GM12878 (cell line): Measurements from ENCODE around the gene TMEM109. TPM values are rescaled to one million over a fixed set of nuclear protein-coding genes. Genes with fewer than 3 reads are reported as not detected.

ENCODE experiments used
- ATAC-seq: fragments of 200-7000 bp; cut with Tn5 transposase; 3 replicates; pipeline ENCODE4 v1.9.1; 2020; ENCODE audit warnings: mild to moderate bottlenecking, moderate library complexity
- BruUV-seq: library from RNA; stranded (reverse); fragments of 400-500 nt; replicated peaks from 2 replicates; lab custom pipeline; 2021; lab: Mats Ljungman, UMichigan
- CTCF ChIA-PET: fragments of 300-600 bp; sonication (Branson Sonifier 250); formaldehyde crosslinking; extraction: SDS; loops from one replicate; lab custom pipeline; 2021; ENCODE audit warnings: inconsistent platforms; lab: Yijun Ruan, JAX
- POLR2A ChIA-PET: fragments of 350-600 bp; formaldehyde crosslinking; extraction: SDS; loops from one replicate; lab custom pipeline; 2021; ENCODE audit warnings: inconsistent platforms; lab: Charles Lee
- RAD21 ChIA-PET: fragments of 300-600 bp; sonication (Branson Sonifier 250); formaldehyde crosslinking; loops from one replicate; lab custom pipeline; 2023; ENCODE audit warnings: antibody characterized with exemption; ENCODE audit not compliant: unreplicated experiment; lab: Charles Lee
- SMC1A ChIA-PET: fragments of 300-600 bp; sonication (Branson Sonifier 250); formaldehyde crosslinking; loops from one replicate; lab custom pipeline; 2023; ENCODE audit not compliant: unreplicated experiment, uncharacterized antibody; lab: Charles Lee
- DNase-seq: peaks from one replicate; pipeline ENCODE4 v3.0.0-alpha.2; 2011; ENCODE audit warnings: low read depth, low spot score
- FAIRE-seq: peaks from 3 replicates; lab custom pipeline; 2011; peaks lifted over from hg19 to GRCh38; lab: Jason Lieb, UNC
- H2AFZ ChIP-seq: 2 replicates; pipeline ENCODE4 v1.6.0; 2011; ENCODE audit warnings: low read depth, low read length, control low read depth; ENCODE audit not compliant: control insufficient read depth
- H3K27ac ChIP-seq: 2 replicates; pipeline ENCODE4 v1.5.1; 2011; ENCODE audit warnings: control low read depth; ENCODE audit not compliant: control insufficient read depth, insufficient read depth
- H3K27me3 ChIP-seq, 2 experiments: replicated peaks in 1 of 2; 2 replicates each; pipeline versions ENCODE4 v1.6.0 to v1.6.1; 2011; ENCODE audit warnings: low read length in 1 of 2; ENCODE audit not compliant: control insufficient read depth in 2 of 2, insufficient read depth in 2 of 2
- H3K36me3 ChIP-seq, 2 experiments: 2 replicates each; pipeline ENCODE4 v1.5.1; 2011; ENCODE audit warnings: low read length in 1 of 2; ENCODE audit not compliant: control insufficient read depth in 2 of 2, insufficient read depth in 2 of 2
- H3K4me1 ChIP-seq: 2 replicates; pipeline ENCODE4 v1.6.1; 2011; ENCODE audit warnings: mild to moderate bottlenecking, low read length, moderate library complexity, mixed read lengths; ENCODE audit not compliant: control insufficient read depth, insufficient read depth
- H3K4me2 ChIP-seq: 2 replicates; pipeline ENCODE4 v1.6.0; 2011; ENCODE audit warnings: control low read depth; ENCODE audit not compliant: control insufficient read depth, insufficient read depth
- H3K4me3 ChIP-seq: fragments of 200-600 bp; sonication (generic); 2 replicates; pipeline ENCODE4 v1.5.1; 2016
- H3K79me2 ChIP-seq: 2 replicates; pipeline ENCODE4 v1.6.0; 2011; ENCODE audit warnings: low read length; ENCODE audit not compliant: control insufficient read depth, insufficient read depth
- H3K9ac ChIP-seq: 2 replicates; pipeline ENCODE4 v1.8.0; 2011; ENCODE audit warnings: low read length, control low read depth, mixed read lengths; ENCODE audit not compliant: control insufficient read depth, insufficient read depth
- H3K9me3 ChIP-seq: replicated peaks from 3 replicates; pipeline ENCODE4 v1.5.1; 2011; ENCODE audit warnings: mild to moderate bottlenecking, low read length; ENCODE audit not compliant: control insufficient read depth, insufficient read depth
- H4K20me1 ChIP-seq: 2 replicates; pipeline ENCODE4 v1.6.0; 2011; ENCODE audit not compliant: control insufficient read depth, insufficient read depth
- BHLHE40 ChIP-seq, 2 experiments: fragments of 450-650 bp in 1 of 2; IDR thresholded peaks; 2 replicates each; pipeline ENCODE4 v1.6.1; 2011 to 2017; ENCODE audit warnings: low read depth in 2 of 2, borderline replicate concordance in 1 of 2, improper control_type of control experiment in 1 of 2, low read length in 1 of 2, mild to moderate bottlenecking in 1 of 2
- CBX5 ChIP-seq: sonication (generic); IDR thresholded peaks from 2 replicates; pipeline ENCODE4 v1.6.1; 2016; ENCODE audit warnings: low read depth, moderate library complexity, mild to moderate bottlenecking, inconsistent platforms
- EED ChIP-seq: sonication (generic); IDR thresholded peaks from 2 replicates; pipeline ENCODE4 v1.6.1; 2016; ENCODE audit warnings: antibody characterized with exemption, low read depth
- NFYA ChIP-seq: IDR thresholded peaks from 2 replicates; pipeline ENCODE4 v1.6.1; 2011; ENCODE audit warnings: low read depth, mild to moderate bottlenecking, low read length, improper control_type of control experiment, borderline replicate concordance
- NFYB ChIP-seq: IDR thresholded peaks from 2 replicates; pipeline ENCODE4 v1.6.1; 2011; ENCODE audit warnings: low read depth, mild to moderate bottlenecking, low read length, improper control_type of control experiment, moderate library complexity; ENCODE audit not compliant: insufficient read depth
- PAX5 ChIP-seq: IDR thresholded peaks from 2 replicates; pipeline ENCODE4 v1.6.1; 2011; ENCODE audit warnings: low read depth, low read length, borderline replicate concordance
- RAD21 ChIP-seq: IDR thresholded peaks from 2 replicates; pipeline ENCODE4 v1.6.1; 2011; ENCODE audit warnings: mild to moderate bottlenecking, low read depth, low read length, moderate library complexity; ENCODE audit not compliant: insufficient read depth
- RFX5 ChIP-seq: IDR thresholded peaks from 2 replicates; pipeline ENCODE4 v1.6.1; 2011; ENCODE audit warnings: low read depth, low read length, improper control_type of control experiment
- SMAD1 ChIP-seq: fragments of 450-650 bp; IDR thresholded peaks from 2 replicates; pipeline ENCODE4 v1.6.1; 2018; ENCODE audit warnings: mild to moderate bottlenecking, low read depth; ENCODE audit not compliant: partially characterized antibody
- TCF12 ChIP-seq: IDR thresholded peaks from 2 replicates; pipeline ENCODE4 v1.6.1; 2011; ENCODE audit warnings: low read depth, mild to moderate bottlenecking, low read length
- ZBED1 ChIP-seq: IDR thresholded peaks from 2 replicates; pipeline ENCODE4 v1.6.1; 2016; ENCODE audit warnings: borderline replicate concordance
- WGBS: methylation state at CpG from one replicate; pipeline ENCODE4 v1.1.6; 2016; ENCODE audit warnings: low lambda C conversion rate; ENCODE audit not compliant: insufficient replicate concordance, insufficient coverage; ENCODE audit errors: missing lambda C conversion rate; 5-methylcytosine and 5-hydroxymethylcytosine counted together
- in situ Hi-C: fragments of 300-500 bp; cut with MboI; formaldehyde crosslinking; loops from 9 replicates; pipeline ENCODE4 v1.14.3; 2018; ENCODE audit warnings: mixed read lengths
- intact Hi-C: fragments of 100-400 bp; cut with micrococcal nuclease; formaldehyde crosslinking; loops from one replicate; pipeline ENCODE4 v1.14.2; 2022; ENCODE audit not compliant: unreplicated experiment
- polyA plus RNA-seq, 11 experiments: library from polyadenylated mRNA; depleted of rRNA in 4 of 11; unstranded in 6 of 11; stranded (reverse) in 5 of 11; fragments of >200 nt; fragmentation: Nextera tagmentation in 4 of 11; fragmentation: Illumina TruSeq in 1 of 11; extraction: Ambion mirVana in 4 of 11; extraction: Trizol in 1 of 11; gene quantifications; 1 replicate in 1 of 11; 2 replicates in 10 of 11; pipeline versions ENCODE4 v1.2.1 to v1.2.3, GENCODE V29; 2011 to 2016; ENCODE audit warnings: inconsistent platforms in 2 of 11, missing spikeins in 2 of 11, low read depth in 1 of 11
- total RNA-seq, 4 experiments: library from RNA; depleted of rRNA in 3 of 4; stranded (reverse); fragments of >200 nt in 3 of 4; fragmentation: Illumina TruSeq in 1 of 4; extraction: Trizol in 1 of 4; gene quantifications; 2 replicates each; pipeline versions ENCODE4 v1.2.1 to v1.2.3, GENCODE V29; 2013 to 2021
- TF ChIP-seq, protein P1 (sequence below): fragments of 450-650 bp; IDR thresholded peaks from 2 replicates; pipeline ENCODE4 v1.6.1; 2017; ENCODE audit warnings: borderline replicate concordance
- TF ChIP-seq, protein P2 (sequence below): fragments of 450-650 bp; IDR thresholded peaks from 2 replicates; pipeline ENCODE4 v1.6.1; 2014; ENCODE audit warnings: mild to moderate bottlenecking
- TF ChIP-seq, protein P3 (sequence below): fragments of 450-650 bp; IDR thresholded peaks from 2 replicates; pipeline ENCODE4 v1.6.1; 2016; ENCODE audit warnings: mild to moderate bottlenecking, moderate library complexity, borderline replicate concordance
- TF ChIP-seq, protein P4 (sequence below): fragments of 450-650 bp; IDR thresholded peaks from 2 replicates; pipeline ENCODE4 v1.6.1; 2017; ENCODE audit warnings: mild to moderate bottlenecking

The TMEM109 gene
- total and polyA plus RNA-seq, 10 of the 15 experiments (the other 5 are each of a cell fraction or from before 2014, with no cell fraction given) = 21.9 to 199 (median 85.2) TPM

DNA sequence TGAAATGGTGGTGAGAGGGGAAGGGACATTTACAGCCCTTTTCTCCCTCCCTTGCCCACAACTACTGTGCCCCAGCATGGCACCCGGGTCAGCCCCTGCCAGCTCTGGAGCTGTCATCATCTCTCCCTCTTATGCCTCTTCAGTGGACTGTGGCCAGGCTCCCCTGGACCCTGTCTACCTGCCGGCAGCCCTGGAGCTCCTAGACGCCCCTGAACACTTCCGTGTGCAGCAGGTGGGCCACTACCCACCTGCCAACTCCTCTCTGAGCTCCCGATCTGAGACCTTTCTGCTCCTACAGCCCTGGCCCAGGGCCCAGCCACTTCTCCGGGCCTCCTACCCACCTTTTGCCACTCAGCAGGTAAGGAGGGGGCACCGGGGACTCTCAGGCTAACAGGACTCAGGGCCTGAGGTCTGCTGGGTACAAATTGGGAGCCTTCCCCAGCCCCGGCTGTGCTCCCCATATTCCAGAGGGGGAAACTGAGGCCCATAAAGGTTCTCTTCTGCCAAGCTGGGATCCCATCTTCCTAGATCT lies 13.2 kb downstream of the TMEM109 start (continued):
- TF ChIP-seq NFYB (no peak), SMAD1 (no peak), RFX5 (no peak), EED (no peak), CBX5 (no peak)
- TF ChIP-seq, protein P1, sequence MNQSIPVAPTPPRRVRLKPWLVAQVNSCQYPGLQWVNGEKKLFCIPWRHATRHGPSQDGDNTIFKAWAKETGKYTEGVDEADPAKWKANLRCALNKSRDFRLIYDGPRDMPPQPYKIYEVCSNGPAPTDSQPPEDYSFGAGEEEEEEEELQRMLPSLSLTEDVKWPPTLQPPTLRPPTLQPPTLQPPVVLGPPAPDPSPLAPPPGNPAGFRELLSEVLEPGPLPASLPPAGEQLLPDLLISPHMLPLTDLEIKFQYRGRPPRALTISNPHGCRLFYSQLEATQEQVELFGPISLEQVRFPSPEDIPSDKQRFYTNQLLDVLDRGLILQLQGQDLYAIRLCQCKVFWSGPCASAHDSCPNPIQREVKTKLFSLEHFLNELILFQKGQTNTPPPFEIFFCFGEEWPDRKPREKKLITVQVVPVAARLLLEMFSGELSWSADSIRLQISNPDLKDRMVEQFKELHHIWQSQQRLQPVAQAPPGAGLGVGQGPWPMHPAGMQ = no peak
- TF ChIP-seq, protein P2, sequence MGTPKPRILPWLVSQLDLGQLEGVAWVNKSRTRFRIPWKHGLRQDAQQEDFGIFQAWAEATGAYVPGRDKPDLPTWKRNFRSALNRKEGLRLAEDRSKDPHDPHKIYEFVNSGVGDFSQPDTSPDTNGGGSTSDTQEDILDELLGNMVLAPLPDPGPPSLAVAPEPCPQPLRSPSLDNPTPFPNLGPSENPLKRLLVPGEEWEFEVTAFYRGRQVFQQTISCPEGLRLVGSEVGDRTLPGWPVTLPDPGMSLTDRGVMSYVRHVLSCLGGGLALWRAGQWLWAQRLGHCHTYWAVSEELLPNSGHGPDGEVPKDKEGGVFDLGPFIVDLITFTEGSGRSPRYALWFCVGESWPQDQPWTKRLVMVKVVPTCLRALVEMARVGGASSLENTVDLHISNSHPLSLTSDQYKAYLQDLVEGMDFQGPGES = no peak

DNA sequence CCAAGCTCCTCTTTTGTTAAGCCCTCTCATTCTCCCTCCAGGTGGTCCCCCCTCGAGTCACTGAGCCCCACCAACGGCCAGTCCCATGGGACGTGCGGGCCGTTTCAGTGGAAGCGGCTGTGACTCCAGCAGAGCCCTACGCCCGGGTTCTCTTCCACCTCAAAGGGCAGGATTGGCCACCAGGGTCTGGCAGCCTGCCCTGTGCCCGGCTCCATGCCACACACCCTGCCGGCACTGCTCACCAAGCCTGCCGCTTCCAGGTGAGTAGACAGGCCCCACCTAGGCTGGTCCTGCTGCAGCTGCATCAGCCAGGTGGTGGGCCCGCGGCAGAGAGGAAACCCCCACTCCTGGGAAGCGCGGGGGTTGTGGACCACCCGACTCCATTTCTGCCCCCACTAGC lies 13.6 kb downstream of the TMEM109 start:
- FAIRE-seq (no peak), DNase-seq (no peak), ATAC-seq (no peak)
- Histone ChIP-seq H3K4me3 (no peak overlapping the region), H4K20me1 (no peaks in the 10 kb centered on the region), H3K9me3 (no peaks in the 10 kb centered on the region), H3K27ac (no peak overlapping the region), H3K36me3 (peaks cover 0 to 1% of the 10 kb centered on the region in 2 experiments; a peak in 2 of 4 replicates), H3K79me2 (no peaks in the 10 kb centered on the region), H3K27me3 (no peaks in the 10 kb centered on the region), H3K4me1 (peaks cover 34% of the 10 kb centered on the region), H3K9ac (no peak overlapping the region), H2AFZ (no peak overlapping the region), H3K4me2 (no peak overlapping the region)
- POLR2A ChIA-PET = interaction anchor here (1.4 kb wide), 1 partner anchor 10 kb away, joined by 3 read pairs; no protein-coding TSS in a partner anchor
- SMC1A ChIA-PET = interaction anchor here (0.8 to 2.3 kb wide), 2 partner anchors 12 to 21 kb away, joined by 3 to 10 read pairs; no protein-coding TSS in a partner anchor
- in situ Hi-C loops (no loop called here), intact Hi-C loops (no loop called here)
- BruUV-seq = no TSS peak
- CTCF ChIA-PET = interaction anchor here (0.8 to 2.0 kb wide), 5 partner anchors 12 to 260 kb away, joined by 3 to 6 read pairs (median 4); partner anchors contain the start of gene TMEM109
- RAD21 ChIA-PET = no interaction called here
- WGBS = 67% methylated on average over 16 of the region's 16 CpGs
- TF ChIP-seq, protein P3, sequence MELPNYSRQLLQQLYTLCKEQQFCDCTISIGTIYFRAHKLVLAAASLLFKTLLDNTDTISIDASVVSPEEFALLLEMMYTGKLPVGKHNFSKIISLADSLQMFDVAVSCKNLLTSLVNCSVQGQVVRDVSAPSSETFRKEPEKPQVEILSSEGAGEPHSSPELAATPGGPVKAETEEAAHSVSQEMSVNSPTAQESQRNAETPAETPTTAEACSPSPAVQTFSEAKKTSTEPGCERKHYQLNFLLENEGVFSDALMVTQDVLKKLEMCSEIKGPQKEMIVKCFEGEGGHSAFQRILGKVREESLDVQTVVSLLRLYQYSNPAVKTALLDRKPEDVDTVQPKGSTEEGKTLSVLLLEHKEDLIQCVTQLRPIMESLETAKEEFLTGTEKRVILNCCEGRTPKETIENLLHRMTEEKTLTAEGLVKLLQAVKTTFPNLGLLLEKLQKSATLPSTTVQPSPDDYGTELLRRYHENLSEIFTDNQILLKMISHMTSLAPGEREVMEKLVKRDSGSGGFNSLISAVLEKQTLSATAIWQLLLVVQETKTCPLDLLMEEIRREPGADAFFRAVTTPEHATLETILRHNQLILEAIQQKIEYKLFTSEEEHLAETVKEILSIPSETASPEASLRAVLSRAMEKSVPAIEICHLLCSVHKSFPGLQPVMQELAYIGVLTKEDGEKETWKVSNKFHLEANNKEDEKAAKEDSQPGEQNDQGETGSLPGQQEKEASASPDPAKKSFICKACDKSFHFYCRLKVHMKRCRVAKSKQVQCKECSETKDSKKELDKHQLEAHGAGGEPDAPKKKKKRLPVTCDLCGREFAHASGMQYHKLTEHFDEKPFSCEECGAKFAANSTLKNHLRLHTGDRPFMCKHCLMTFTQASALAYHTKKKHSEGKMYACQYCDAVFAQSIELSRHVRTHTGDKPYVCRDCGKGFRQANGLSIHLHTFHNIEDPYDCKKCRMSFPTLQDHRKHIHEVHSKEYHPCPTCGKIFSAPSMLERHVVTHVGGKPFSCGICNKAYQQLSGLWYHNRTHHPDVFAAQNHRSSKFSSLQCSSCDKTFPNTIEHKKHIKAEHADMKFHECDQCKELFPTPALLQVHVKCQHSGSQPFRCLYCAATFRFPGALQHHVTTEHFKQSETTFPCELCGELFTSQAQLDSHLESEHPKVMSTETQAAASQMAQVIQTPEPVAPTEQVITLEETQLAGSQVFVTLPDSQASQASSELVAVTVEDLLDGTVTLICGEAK = no peak
- TF ChIP-seq NFYA = no peak
- TF ChIP-seq, protein P4, sequence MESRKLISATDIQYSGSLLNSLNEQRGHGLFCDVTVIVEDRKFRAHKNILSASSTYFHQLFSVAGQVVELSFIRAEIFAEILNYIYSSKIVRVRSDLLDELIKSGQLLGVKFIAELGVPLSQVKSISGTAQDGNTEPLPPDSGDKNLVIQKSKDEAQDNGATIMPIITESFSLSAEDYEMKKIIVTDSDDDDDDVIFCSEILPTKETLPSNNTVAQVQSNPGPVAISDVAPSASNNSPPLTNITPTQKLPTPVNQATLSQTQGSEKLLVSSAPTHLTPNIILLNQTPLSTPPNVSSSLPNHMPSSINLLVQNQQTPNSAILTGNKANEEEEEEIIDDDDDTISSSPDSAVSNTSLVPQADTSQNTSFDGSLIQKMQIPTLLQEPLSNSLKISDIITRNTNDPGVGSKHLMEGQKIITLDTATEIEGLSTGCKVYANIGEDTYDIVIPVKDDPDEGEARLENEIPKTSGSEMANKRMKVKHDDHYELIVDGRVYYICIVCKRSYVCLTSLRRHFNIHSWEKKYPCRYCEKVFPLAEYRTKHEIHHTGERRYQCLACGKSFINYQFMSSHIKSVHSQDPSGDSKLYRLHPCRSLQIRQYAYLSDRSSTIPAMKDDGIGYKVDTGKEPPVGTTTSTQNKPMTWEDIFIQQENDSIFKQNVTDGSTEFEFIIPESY = no peak
- no peak for TF ChIP-seq BHLHE40 (IDR thresholded peaks at IDR 0.05; ENCODE audit: borderline replicate concordance in 1 of 2, low read depth in 2 of 2, low read length in 1 of 2)
- no peak for TF ChIP-seq ZBED1
- TF ChIP-seq TCF12 = no peak
- TF ChIP-seq PAX5 = no peak
- TF ChIP-seq RAD21 = no peak
